Measurements from ENCODE around the gene POP4.

POP4 gene

GRCh38 chr19:29574510-29574909, 31.6 kb upstream of the POP4 start:
- Histone ChIP-seq H4K20me1 (ENCODE audit: insufficient read depth, low read length) (no peaks in the 10 kb centered on the region; the same call in 1 of the 2 replicates), H3K9me3 (ENCODE audit: insufficient read depth, low read length, severe bottlenecking) (no peaks in the 10 kb centered on the region), H3K27ac (ENCODE audit: low read length) (no peak overlapping the region), H3K79me2 (ENCODE audit: insufficient read depth, low read length) (no peaks in the 10 kb centered on the region), H3K4me2 (ENCODE audit: insufficient read depth, low read length) (no peak overlapping the region), H3K9ac (ENCODE audit: low read depth, low read length) (no peak overlapping the region), H3K4me1 (ENCODE audit: insufficient read depth, low read length) (no peaks in the 10 kb centered on the region), H3K36me3 (ENCODE audit: insufficient read depth, low read length) (no peaks in the 10 kb centered on the region), H3K27me3 (ENCODE audit: insufficient read depth, low read length, poor library complexity) (peaks cover 12% of the 10 kb centered on the region), H2AFZ (ENCODE audit: low read depth, low read length) (no peak overlapping the region), H3K4me3 (ENCODE audit: low read depth in 1 of 2, low read length in 2 of 2) (no peak overlapping the region)
- DNase-seq: no peak
- TF ChIP-seq CTCF (IDR thresholded peaks at IDR 0.05; ENCODE audit: borderline replicate concordance, extremely low read depth, low read length, poor library complexity, severe bottlenecking): no peak
- TF ChIP-seq EZH2 (IDR thresholded peaks at IDR 0.05; ENCODE audit: borderline replicate concordance, low read depth, low read length, severe bottlenecking): no peak
- no peak for ATAC-seq (ENCODE audit: insufficient read depth, low read depth)

- Histone ChIP-seq H3K9ac (ENCODE audit: low read depth, low read length) (no peak overlapping the region), H4K20me1 (ENCODE audit: insufficient read depth, low read length) (no peaks in the 10 kb centered on the region; the same call in 1 of the 2 replicates), H2AFZ (ENCODE audit: low read depth, low read length) (no peak overlapping the region), H3K4me2 (ENCODE audit: insufficient read depth, low read length) (no peak overlapping the region), H3K27ac (ENCODE audit: low read length) (no peak overlapping the region), H3K79me2 (ENCODE audit: insufficient read depth, low read length) (no peaks in the 10 kb centered on the region), H3K4me3 (ENCODE audit: low read depth in 1 of 2, low read length in 2 of 2) (no peak overlapping the region), H3K36me3 (ENCODE audit: insufficient read depth, low read length) (no peaks in the 10 kb centered on the region), H3K9me3 (ENCODE audit: insufficient read depth, low read length, severe bottlenecking) (no peaks in the 10 kb centered on the region), H3K27me3 (ENCODE audit: insufficient read depth, low read length, poor library complexity) (peaks cover 12% of the 10 kb centered on the region), H3K4me1 (ENCODE audit: insufficient read depth, low read length) (no peaks in the 10 kb centered on the region)
- ATAC-seq (ENCODE audit: insufficient read depth, low read depth): no peak
- TF ChIP-seq CTCF (IDR thresholded peaks at IDR 0.05; ENCODE audit: borderline replicate concordance, extremely low read depth, low read length, poor library complexity, severe bottlenecking) (no peak), EZH2 (IDR thresholded peaks at IDR 0.05; ENCODE audit: borderline replicate concordance, low read depth, low read length, severe bottlenecking) (no peak)
- DNase-seq: no peak
Measured at GRCh38 chr19:29576046-29576606, 30.0 kb upstream of the POP4 start.

- Histone ChIP-seq H3K27me3 (ENCODE audit: insufficient read depth, low read length, poor library complexity) (peaks cover 12% of the 10 kb centered on the region), H3K4me3 (ENCODE audit: low read depth in 1 of 2, low read length in 2 of 2) (no peak overlapping the region), H3K27ac (ENCODE audit: low read length) (no peak overlapping the region), H3K79me2 (ENCODE audit: insufficient read depth, low read length) (no peaks in the 10 kb centered on the region), H3K4me2 (ENCODE audit: insufficient read depth, low read length) (no peak overlapping the region), H3K36me3 (ENCODE audit: insufficient read depth, low read length) (no peaks in the 10 kb centered on the region), H3K9me3 (ENCODE audit: insufficient read depth, low read length, severe bottlenecking) (no peaks in the 10 kb centered on the region), H4K20me1 (ENCODE audit: insufficient read depth, low read length) (no peaks in the 10 kb centered on the region; the same call in 1 of the 2 replicates), H3K4me1 (ENCODE audit: insufficient read depth, low read length) (no peaks in the 10 kb centered on the region), H2AFZ (ENCODE audit: low read depth, low read length) (no peak overlapping the region), H3K9ac (ENCODE audit: low read depth, low read length) (no peak overlapping the region)
- TF ChIP-seq CTCF (IDR thresholded peaks at IDR 0.05; ENCODE audit: borderline replicate concordance, extremely low read depth, low read length, poor library complexity, severe bottlenecking) (no peak), EZH2 (IDR thresholded peaks at IDR 0.05; ENCODE audit: borderline replicate concordance, low read depth, low read length, severe bottlenecking) (no peak)
- ATAC-seq (ENCODE audit: insufficient read depth, low read depth): no peak
- no peak for DNase-seq
Measured at GRCh38 chr19:29576761-29577648, 29.1 kb upstream of the POP4 start.

Data from DND-41 (cell line).